ENCODE results near the gene NTN3. TPM values are rescaled to one million over a fixed set of nuclear protein-coding genes. Genes with fewer than 3 reads are reported as not detected.
"Not testable (repeated sequence)": the region's sequence is repeated elsewhere in the genome, so short reads cannot be mapped to it uniquely, and the experiment has no call there.

Gene NTN3
- total RNA-seq, 1 experiment from 2014 or later = not detected

GRCh38 chr16:2476345-2476720, 5.2 kb downstream of the NTN3 start:
- Mint-ChIP-seq H3K27ac (ENCODE audit: low read depth, unreplicated experiment) (no peak overlapping the region), H3K4me3 (ENCODE audit: unreplicated experiment) (peak overlapping the region; percentile 74), H3K27me3 (ENCODE audit: insufficient read depth, unreplicated experiment) (no peaks in the 10 kb centered on the region), H3K4me1 (ENCODE audit: insufficient read depth, unreplicated experiment) (peaks cover 16% of the 10 kb centered on the region), H3K36me3 (ENCODE audit: insufficient read depth, unreplicated experiment) (peaks cover 10% of the 10 kb centered on the region), H3K9me3 (ENCODE audit: unreplicated experiment) (no peaks in the 10 kb centered on the region)
- DNase-seq (ENCODE audit: unreplicated experiment) = no peak
- ChIA-PET POLR2A (interaction anchor here (0.6 kb wide), 1 partner anchor 218 kb away, joined by 3 read pairs; no protein-coding TSS in a partner anchor), CTCF (no interaction called here)
- TF ChIP-seq CTCF (IDR thresholded peaks at IDR 0.05; ENCODE audit: unreplicated experiment) = no peak
- no TSS peak for BruUV-seq (replicated peaks)
- intact Hi-C loops (cut with micrococcal nuclease) = no loop called here

GRCh38 chr16:2476741-2477140, 5.6 kb downstream of the NTN3 start:
- Mint-ChIP-seq H3K4me1 (ENCODE audit: insufficient read depth, unreplicated experiment) (peaks cover 16% of the 10 kb centered on the region), H3K9me3 (ENCODE audit: unreplicated experiment) (no peaks in the 10 kb centered on the region), H3K27ac (ENCODE audit: low read depth, unreplicated experiment) (no peak overlapping the region), H3K4me3 (ENCODE audit: unreplicated experiment) (no peak overlapping the region), H3K36me3 (ENCODE audit: insufficient read depth, unreplicated experiment) (peaks cover 10% of the 10 kb centered on the region), H3K27me3 (ENCODE audit: insufficient read depth, unreplicated experiment) (no peaks in the 10 kb centered on the region)
- TF ChIP-seq CTCF (IDR thresholded peaks at IDR 0.05; ENCODE audit: unreplicated experiment) = no peak
- DNase-seq (ENCODE audit: unreplicated experiment) = no peak
- BruUV-seq (replicated peaks) = no TSS peak
- CTCF ChIA-PET = interaction anchor here (0.5 kb wide), 1 partner anchor 10 kb away, joined by 4 read pairs; no protein-coding TSS in a partner anchor
- POLR2A ChIA-PET = no interaction called here
- intact Hi-C loops (cut with micrococcal nuclease) = no loop called here

- intact Hi-C loops (cut with micrococcal nuclease) = no loop called here
- peaks cover 16% of the 10 kb centered on the region for H3K4me1 Mint-ChIP-seq (ENCODE audit: insufficient read depth, unreplicated experiment)
- no peaks in the 10 kb centered on the region for H3K9me3 Mint-ChIP-seq (ENCODE audit: unreplicated experiment)
- no TSS peak for BruUV-seq (replicated peaks)
- H3K4me3 Mint-ChIP-seq (ENCODE audit: unreplicated experiment) = no peak overlapping the region
- POLR2A ChIA-PET = interaction anchor here (0.7 to 1.1 kb wide), 3 partner anchors 12 to 272 kb away, joined by 3 read pairs; partner anchors contain the start of genes MLST8 and TEDC2
- CTCF ChIA-PET = interaction anchor here (0.5 to 1.0 kb wide), 3 partner anchors 11 to 54 kb away, joined by 3 to 5 read pairs (median 4); no protein-coding TSS in a partner anchor
- TF ChIP-seq CTCF (IDR thresholded peaks at IDR 0.05; ENCODE audit: unreplicated experiment) = no peak
- H3K27ac Mint-ChIP-seq (ENCODE audit: low read depth, unreplicated experiment) = no peak overlapping the region
- DNase-seq (ENCODE audit: unreplicated experiment) = no peak
- H3K27me3 Mint-ChIP-seq (ENCODE audit: insufficient read depth, unreplicated experiment) = no peaks in the 10 kb centered on the region
- H3K36me3 Mint-ChIP-seq (ENCODE audit: insufficient read depth, unreplicated experiment) = peaks cover 10% of the 10 kb centered on the region
These were observed 6.2 kb downstream of the NTN3 start for GRCh38 chr16:2477327-2477726.

- no peak for TF ChIP-seq CTCF (IDR thresholded peaks at IDR 0.05; ENCODE audit: unreplicated experiment)
- Mint-ChIP-seq H3K9me3 (ENCODE audit: unreplicated experiment) (no peaks in the 10 kb centered on the region), H3K27me3 (ENCODE audit: insufficient read depth, unreplicated experiment) (no peaks in the 10 kb centered on the region), H3K4me1 (ENCODE audit: insufficient read depth, unreplicated experiment) (peaks cover 13% of the 10 kb centered on the region), H3K27ac (ENCODE audit: low read depth, unreplicated experiment) (no peak overlapping the region), H3K4me3 (ENCODE audit: unreplicated experiment) (no peak overlapping the region), H3K36me3 (ENCODE audit: insufficient read depth, unreplicated experiment) (peaks cover 10% of the 10 kb centered on the region)
- ChIA-PET CTCF (interaction anchor here (0.5 to 1.0 kb wide), 5 partner anchors 20 to 116 kb away, joined by 3 to 5 read pairs (median 3); no protein-coding TSS in a partner anchor), POLR2A (interaction anchor here (0.6 to 1.1 kb wide), 3 partner anchors 18 to 273 kb away, joined by 3 to 4 read pairs (median 3); partner anchors contain the start of genes MLST8 and TEDC2)
- DNase-seq (ENCODE audit: unreplicated experiment) = no peak
- intact Hi-C loops (cut with micrococcal nuclease) = no loop called here
- BruUV-seq (replicated peaks) = no TSS peak
These were observed 7.2 kb downstream of the NTN3 start for GRCh38 chr16:2478279-2478678.

- DNase-seq (ENCODE audit: unreplicated experiment); H3K4me3 Mint-ChIP-seq (ENCODE audit: unreplicated experiment); BruUV-seq (replicated peaks); POLR2A ChIA-PET; H3K27ac Mint-ChIP-seq (ENCODE audit: low read depth, unreplicated experiment); CTCF ChIA-PET; intact Hi-C loops (cut with micrococcal nuclease); H3K27me3 Mint-ChIP-seq (ENCODE audit: insufficient read depth, unreplicated experiment); H3K9me3 Mint-ChIP-seq (ENCODE audit: unreplicated experiment): not testable (repeated sequence)
- Mint-ChIP-seq H3K36me3 (ENCODE audit: insufficient read depth, unreplicated experiment) (peaks cover 10% of the 10 kb centered on the region), H3K4me1 (ENCODE audit: insufficient read depth, unreplicated experiment) (peaks cover 12% of the 10 kb centered on the region)
These were observed 8.9 kb downstream of the NTN3 start for GRCh38 chr16:2479996-2480395.
